IMR-90 (cell line): Measurements from ENCODE around the gene ADGRA3. TPM values are rescaled to one million over a fixed set of nuclear protein-coding genes. Genes with fewer than 3 reads are reported as not detected.

ENCODE experiments used
- ATAC-seq: fragments of 200-7000 bp; cut with Tn5 transposase; 2 replicates; pipeline ENCODE4 v1.9.1; 2020; ENCODE audit warnings: low read depth, mild to moderate bottlenecking, moderate library complexity
- BruUV-seq: library from RNA; stranded (reverse); fragments of 400-500 nt; replicated peaks from 2 replicates; lab custom pipeline; 2021; lab: Mats Ljungman, UMichigan
- CTCF ChIA-PET: fragments of 300-600 bp; formaldehyde crosslinking; extraction: SDS; loops from one replicate; lab custom pipeline; 2021; ENCODE audit warnings: antibody characterized with exemption; lab: Yijun Ruan, JAX
- POLR2A ChIA-PET: fragments of 300-600 bp; sonication (Branson Sonifier 250); formaldehyde crosslinking; loops from one replicate; lab custom pipeline; 2022; ENCODE audit warnings: antibody characterized with exemption; ENCODE audit not compliant: unreplicated experiment; lab: Charles Lee
- DNase-seq: peaks from one replicate; pipeline ENCODE4 v3.0.0; 2013
- H2AFZ ChIP-seq: replicated peaks from 2 replicates; pipeline ENCODE3; 2013; ENCODE audit warnings: low read length, mild to moderate bottlenecking; ENCODE audit not compliant: poor library complexity
- H2AK5ac ChIP-seq: 2 replicates; pipeline ENCODE4 v1.6.1; 2013; ENCODE audit warnings: low read depth, low read length, inconsistent platforms
- H2AK9ac ChIP-seq: replicated peaks from 2 replicates; pipeline ENCODE3; 2013; ENCODE audit warnings: mild to moderate bottlenecking, low read depth, low read length, moderate library complexity; ENCODE audit not compliant: poor library complexity
- H2BK120ac ChIP-seq: 2 replicates; pipeline ENCODE4 v1.6.1; 2013; ENCODE audit warnings: low read depth, low read length, inconsistent platforms
- H2BK15ac ChIP-seq: 3 replicates; pipeline ENCODE4 v1.6.1; 2013; ENCODE audit warnings: low read depth, low read length, inconsistent platforms
- H2BK20ac ChIP-seq: 2 replicates; pipeline ENCODE4 v1.6.1; 2013; ENCODE audit warnings: low read depth, mild to moderate bottlenecking, inconsistent platforms, low read length, moderate library complexity
- H2BK5ac ChIP-seq: 2 replicates; pipeline ENCODE4 v1.6.1; 2013; ENCODE audit warnings: mild to moderate bottlenecking, low read depth, low read length, inconsistent platforms; ENCODE audit not compliant: poor library complexity, severe bottlenecking
- H3K14ac ChIP-seq: replicated peaks from 2 replicates; pipeline ENCODE4 v1.6.1; 2013; ENCODE audit warnings: low read depth, low read length, inconsistent platforms
- H3K18ac ChIP-seq: 2 replicates; pipeline ENCODE4 v1.6.1; 2013; ENCODE audit warnings: low read depth, low read length, control low read depth
- H3K23ac ChIP-seq: 2 replicates; pipeline ENCODE4 v1.6.1; 2013; ENCODE audit warnings: low read depth, low read length, inconsistent platforms
- H3K27ac ChIP-seq: 2 replicates; pipeline ENCODE4 v1.5.1; 2013; ENCODE audit warnings: mild to moderate bottlenecking, control low read depth, low read length; ENCODE audit not compliant: insufficient read depth
- H3K27me3 ChIP-seq: 2 replicates; pipeline ENCODE4 v1.6.1; 2013; ENCODE audit warnings: low read length; ENCODE audit not compliant: control insufficient read depth, insufficient read depth
- H3K36me3 ChIP-seq: 2 replicates; pipeline ENCODE4 v1.6.1; 2013; ENCODE audit warnings: low read length, mixed read lengths; ENCODE audit not compliant: control insufficient read depth, insufficient read depth
- H3K4ac ChIP-seq: 2 replicates; pipeline ENCODE4 v1.6.1; 2013; ENCODE audit warnings: low read depth, low read length, inconsistent platforms
- H3K4me1 ChIP-seq: 2 replicates; pipeline ENCODE4 v1.6.1; 2013; ENCODE audit warnings: low read length, mixed read lengths; ENCODE audit not compliant: control insufficient read depth, insufficient read depth
- H3K4me2 ChIP-seq: 2 replicates; pipeline ENCODE4 v1.6.1; 2013; ENCODE audit warnings: low read depth, mild to moderate bottlenecking, control low read depth, low read length, moderate library complexity
- H3K4me3 ChIP-seq: 2 replicates; pipeline ENCODE4 v1.5.1; 2013; ENCODE audit warnings: low read depth, mild to moderate bottlenecking, control low read depth, low read length, moderate library complexity; ENCODE audit not compliant: insufficient read depth
- H3K56ac ChIP-seq: 2 replicates; pipeline ENCODE4 v1.6.1; 2013; ENCODE audit warnings: low read length, inconsistent platforms; ENCODE audit not compliant: insufficient read depth; ENCODE audit errors: extremely low read depth
- H3K79me1 ChIP-seq, 2 experiments: 2 replicates each; pipeline ENCODE4 v1.6.1; 2013; ENCODE audit warnings: low read length in 2 of 2, inconsistent platforms in 1 of 2, low read depth in 1 of 2
- H3K9ac ChIP-seq: 2 replicates; pipeline ENCODE4 v1.6.1; 2013; ENCODE audit warnings: low read depth, low read length, control low read depth
- H3K9me1 ChIP-seq: 2 replicates; pipeline ENCODE4 v1.6.1; 2013; ENCODE audit warnings: low read length, inconsistent platforms; ENCODE audit not compliant: insufficient read depth
- H3K9me3 ChIP-seq: 2 replicates; pipeline ENCODE4 v1.6.1; 2013; ENCODE audit warnings: low read length; ENCODE audit not compliant: control insufficient read depth, insufficient read depth
- H4K20me1 ChIP-seq: 2 replicates; pipeline ENCODE4 v1.6.1; 2013; ENCODE audit warnings: low read length, inconsistent platforms; ENCODE audit not compliant: insufficient read depth
- H4K5ac ChIP-seq: 2 replicates; pipeline ENCODE4 v1.6.1; 2013; ENCODE audit warnings: mild to moderate bottlenecking, low read depth, low read length, control low read depth
- H4K8ac ChIP-seq, 2 experiments: 2 replicates each; pipeline ENCODE4 v1.6.1; 2013; ENCODE audit warnings: low read depth in 2 of 2, low read length in 2 of 2, control low read depth in 1 of 2, inconsistent platforms in 1 of 2
- H4K91ac ChIP-seq: 2 replicates; pipeline ENCODE4 v1.6.1; 2013; ENCODE audit warnings: low read depth, low read length, inconsistent platforms; ENCODE audit not compliant: insufficient read depth
- BHLHE40 ChIP-seq: fragments of 150-350 bp; IDR thresholded peaks from 2 replicates; pipeline ENCODE4 v1.6.1; 2016; ENCODE audit warnings: mild to moderate bottlenecking, low read depth, low read length
- CEBPB ChIP-seq: IDR thresholded peaks from 2 replicates; pipeline ENCODE4 v1.6.1; 2012; ENCODE audit warnings: low read depth, low read length, improper control_type of control experiment
- CHD1 ChIP-seq: IDR thresholded peaks from 2 replicates; pipeline ENCODE4 v1.6.1; 2012; ENCODE audit warnings: low read depth, low read length, improper control_type of control experiment
- CTCF ChIP-seq: conservative IDR thresholded peaks from 2 replicates; pipeline ENCODE4 v1.5.1; 2012; ENCODE audit warnings: mild to moderate bottlenecking, low read depth, low read length, improper control_type of control experiment
- FOS ChIP-seq: fragments of 150-350 bp; IDR thresholded peaks from 2 replicates; pipeline ENCODE4 v1.6.1; 2016; ENCODE audit warnings: low read depth, low read length
- MAFK ChIP-seq: IDR thresholded peaks from 2 replicates; pipeline ENCODE4 v1.6.1; 2012; ENCODE audit warnings: low read depth, low read length, improper control_type of control experiment
- MAZ ChIP-seq: IDR thresholded peaks from 2 replicates; pipeline ENCODE4 v1.6.1; 2012; ENCODE audit warnings: low read depth, mild to moderate bottlenecking, low read length, improper control_type of control experiment, moderate library complexity, borderline replicate concordance
- MXI1 ChIP-seq: IDR thresholded peaks from 2 replicates; pipeline ENCODE4 v1.6.1; 2012; ENCODE audit warnings: low read depth, mild to moderate bottlenecking, low read length, moderate library complexity, borderline replicate concordance
- NFE2L2 ChIP-seq: fragments of 150-350 bp; IDR thresholded peaks from 2 replicates; pipeline ENCODE4 v1.6.1; 2016; ENCODE audit warnings: low read depth, mild to moderate bottlenecking, low read length
- POLR2A ChIP-seq: IDR thresholded peaks from 2 replicates; pipeline ENCODE4 v1.6.1; 2012; ENCODE audit warnings: mild to moderate bottlenecking, low read depth, low read length
- RAD21 ChIP-seq: IDR thresholded peaks from 2 replicates; pipeline ENCODE4 v1.6.1; 2012; ENCODE audit warnings: low read length, improper control_type of control experiment
- RCOR1 ChIP-seq: IDR thresholded peaks from 2 replicates; pipeline ENCODE4 v1.6.1; 2012; ENCODE audit warnings: mild to moderate bottlenecking, low read length, improper control_type of control experiment; ENCODE audit not compliant: insufficient replicate concordance
- SMC3 ChIP-seq: fragments of 150-350 bp; IDR thresholded peaks from 2 replicates; pipeline ENCODE4 v1.6.1; 2016; ENCODE audit warnings: low read depth, mild to moderate bottlenecking, antibody characterized with exemption, low read length, moderate library complexity
- USF2 ChIP-seq: fragments of 150-350 bp; IDR thresholded peaks from 2 replicates; pipeline ENCODE4 v1.6.1; 2017; ENCODE audit warnings: mild to moderate bottlenecking, antibody characterized with exemption, low read length, low read depth
- WGBS, 2 experiments: methylation state at CpG; one replicate each; pipeline versions ENCODE4 v1.1.5 to v1.1.7; 2013; ENCODE audit warnings: missing lambda C conversion rate in 2 of 2; ENCODE audit not compliant: insufficient read length in 1 of 2; ENCODE audit errors: extremely low coverage in 2 of 2; 5-methylcytosine and 5-hydroxymethylcytosine counted together
- dilution Hi-C: fragments of 300-500 bp; cut with HindIII; formaldehyde crosslinking; loops from one replicate; pipeline ENCODE4 v1.14.3; 2018; ENCODE audit warnings: low sequenced_read_pairs; ENCODE audit not compliant: unreplicated experiment
- in situ Hi-C: fragments of 300-500 bp; cut with MboI; formaldehyde crosslinking; loops from 3 replicates; pipeline ENCODE4 v1.14.3; 2019; ENCODE audit warnings: low sequenced_read_pairs, inconsistent platforms, mixed read lengths
- intact Hi-C: fragments of 100-400 bp; cut with micrococcal nuclease; formaldehyde crosslinking; loops from 2 replicates; pipeline ENCODE4 v1.10.0; 2022
- polyA plus RNA-seq, 3 experiments: library from polyadenylated mRNA; depleted of rRNA; stranded (reverse); fragments of >200 nt; gene quantifications; 2 replicates each; pipeline ENCODE4 v1.2.3, GENCODE V29; 2012; ENCODE audit warnings: low replicate concordance in 1 of 3
- total RNA-seq: library from RNA; depleted of rRNA; stranded (reverse); fragments of >200 nt; gene quantifications from 2 replicates; pipeline ENCODE4 v1.2.3, GENCODE V29; 2012
- TF ChIP-seq, protein P1 (sequence below): fragments of 150-350 bp; IDR thresholded peaks from 2 replicates; pipeline ENCODE4 v1.6.1; 2016; ENCODE audit warnings: low read depth, mild to moderate bottlenecking, low read length, moderate library complexity, borderline replicate concordance

The ADGRA3 gene
- total and polyA plus RNA-seq, 2 of the 4 experiments (the other 2 are of a cell fraction) = 20.1 to 28.0 TPM

GRCh38 chr4:22522706-22523501, 7.0 kb upstream of the ADGRA3 start:
- no peak overlapping the region for H3K4me2 ChIP-seq
- H2BK20ac ChIP-seq = no peak overlapping the region
- no peak overlapping the region for H3K4me3 ChIP-seq
- in situ Hi-C loops = no loop called here
- no peak overlapping the region for H2AK5ac ChIP-seq
- ChIA-PET POLR2A (interaction anchor here (0.6 kb wide), 1 partner anchor 8 kb away, joined by 3 read pairs; no protein-coding TSS in a partner anchor), CTCF (no interaction called here)
- H3K27ac ChIP-seq = no peak overlapping the region
- H4K20me1 ChIP-seq = no peaks in the 10 kb centered on the region
- H3K9ac ChIP-seq = no peak overlapping the region
- intact Hi-C loops = no loop called here
- no peak overlapping the region for H3K14ac ChIP-seq
- H3K18ac ChIP-seq = no peak overlapping the region
- no peak overlapping the region for H4K5ac ChIP-seq
- H2BK5ac ChIP-seq = no peak overlapping the region
- H2AFZ ChIP-seq = no peak overlapping the region
- no peak overlapping the region for H4K8ac ChIP-seq
- no peak overlapping the region for H2AK9ac ChIP-seq
- H2BK15ac ChIP-seq = no peak overlapping the region
- H3K27me3 ChIP-seq = no peaks in the 10 kb centered on the region; the same call in 1 of the 2 replicates
- H3K79me1 ChIP-seq = no peaks in the 10 kb centered on the region
- dilution Hi-C loops = no loop called here
- no peak overlapping the region for H3K23ac ChIP-seq
- H2BK120ac ChIP-seq = no peak overlapping the region
- no peaks in the 10 kb centered on the region for H3K4me1 ChIP-seq
- no peaks in the 10 kb centered on the region for H3K36me3 ChIP-seq
- H3K4ac ChIP-seq = no peak overlapping the region
- H3K9me3 ChIP-seq = no peaks in the 10 kb centered on the region
- no TSS peak for BruUV-seq
- DNase-seq (no peak), ATAC-seq (no peak)
- H3K56ac ChIP-seq = no peak overlapping the region
- no peaks in the 10 kb centered on the region for H3K9me1 ChIP-seq
- 60% methylated on average over 3 of the region's 9 CpGs; no CpG with 5 or more reads in 1 of the 2 experiments for WGBS, 2 experiments
- no peak overlapping the region for H4K91ac ChIP-seq
- no peak for TF ChIP-seq NFE2L2
- TF ChIP-seq CTCF = no peak
- TF ChIP-seq POLR2A = no peak
- no peak for TF ChIP-seq MXI1
- no peak for TF ChIP-seq CHD1
- TF ChIP-seq MAZ = no peak
- TF ChIP-seq USF2 = no peak
- TF ChIP-seq, protein P1, sequence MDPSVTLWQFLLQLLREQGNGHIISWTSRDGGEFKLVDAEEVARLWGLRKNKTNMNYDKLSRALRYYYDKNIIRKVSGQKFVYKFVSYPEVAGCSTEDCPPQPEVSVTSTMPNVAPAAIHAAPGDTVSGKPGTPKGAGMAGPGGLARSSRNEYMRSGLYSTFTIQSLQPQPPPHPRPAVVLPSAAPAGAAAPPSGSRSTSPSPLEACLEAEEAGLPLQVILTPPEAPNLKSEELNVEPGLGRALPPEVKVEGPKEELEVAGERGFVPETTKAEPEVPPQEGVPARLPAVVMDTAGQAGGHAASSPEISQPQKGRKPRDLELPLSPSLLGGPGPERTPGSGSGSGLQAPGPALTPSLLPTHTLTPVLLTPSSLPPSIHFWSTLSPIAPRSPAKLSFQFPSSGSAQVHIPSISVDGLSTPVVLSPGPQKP = no peak
- no peak for TF ChIP-seq MAFK
- no peak for TF ChIP-seq SMC3
- TF ChIP-seq FOS = no peak
- TF ChIP-seq BHLHE40 = no peak
- no peak for TF ChIP-seq RAD21
- TF ChIP-seq CEBPB = no peak
- no peak for TF ChIP-seq RCOR1
